HepG2 (cell line): ENCODE data around the gene AARS1. TPM values are rescaled to one million over a fixed set of nuclear protein-coding genes. Genes with fewer than 3 reads are reported as not detected.

Experiments used
- DMAP1 ChIP-seq: IDR thresholded peaks from 2 replicates; pipeline ENCODE4 v1.6.1; 2016
- EEA1 ChIP-seq: sonication (generic); formaldehyde crosslinking; IDR thresholded peaks from 2 replicates; pipeline ENCODE4 v1.5.1; 2020; ENCODE audit warnings: mild to moderate bottlenecking, missing genetic modification reagents, borderline replicate concordance
- PTBP1 ChIP-seq: fragments of 200-400 bp; formaldehyde crosslinking; IDR thresholded peaks from 2 replicates; pipeline ENCODE4 v1.6.1; 2018; ENCODE audit warnings: low read length, low read depth; ENCODE audit not compliant: poor library complexity, severe bottlenecking
- SALL1 ChIP-seq: sonication (generic); formaldehyde crosslinking; IDR thresholded peaks from 2 replicates; pipeline ENCODE4 v1.8.0; 2022; ENCODE audit warnings: mild to moderate bottlenecking, missing genetic modification reagents
- SOX13 ChIP-seq, 3 experiments: fragments of 450-650 bp in 1 of 3; sonication (generic) in 1 of 3; formaldehyde crosslinking in 1 of 3; IDR thresholded peaks in 2 of 3; conservative IDR thresholded peaks in 1 of 3; 2 replicates each; pipeline versions ENCODE4 v1.5.0 to v1.6.1; 2016 to 2020; ENCODE audit warnings: antibody characterized with exemption in 1 of 3, mild to moderate bottlenecking in 1 of 3, missing compliant biosample characterization in 1 of 3, missing genetic modification reagents in 1 of 3, moderate library complexity in 1 of 3
- TP53 ChIP-seq: sonication (generic); formaldehyde crosslinking; conservative IDR thresholded peaks from 2 replicates; pipeline ENCODE4 v1.4.0; 2020; ENCODE audit warnings: missing genetic modification reagents
- YEATS2 ChIP-seq: sonication (generic); formaldehyde crosslinking; IDR thresholded peaks from 2 replicates; pipeline ENCODE4 v1.4.0; 2020; ENCODE audit warnings: missing genetic modification reagents, borderline replicate concordance
- ZFAT ChIP-seq: sonication (generic); formaldehyde crosslinking; conservative IDR thresholded peaks from 2 replicates; pipeline ENCODE4 v1.8.1; 2023; ENCODE audit warnings: missing genetic modification reagents, inconsistent platforms
- ZFP62 ChIP-seq: sonication (generic); formaldehyde crosslinking; IDR thresholded peaks from 2 replicates; pipeline ENCODE4 v1.4.0; 2020; ENCODE audit warnings: missing genetic modification reagents
- ZKSCAN1 ChIP-seq: fragments of 150-350 bp; IDR thresholded peaks from 2 replicates; pipeline ENCODE4 v1.6.1; 2014; ENCODE audit warnings: low read length
- ZNF282 ChIP-seq: fragments of 450-650 bp; IDR thresholded peaks from 2 replicates; pipeline ENCODE4 v1.6.1; 2018; ENCODE audit not compliant: partially characterized antibody
- ZNF337 ChIP-seq: sonication (generic); formaldehyde crosslinking; IDR thresholded peaks from 2 replicates; pipeline ENCODE4 v1.5.1; 2020; ENCODE audit warnings: missing genetic modification reagents, low read depth, mild to moderate bottlenecking, borderline replicate concordance
- ZNF572 ChIP-seq: sonication (generic); formaldehyde crosslinking; IDR thresholded peaks from 2 replicates; pipeline ENCODE4 v1.5.1; 2020; ENCODE audit warnings: mild to moderate bottlenecking, missing genetic modification reagents
- ZNF773 ChIP-seq: sonication (generic); formaldehyde crosslinking; IDR thresholded peaks from 2 replicates; pipeline ENCODE4 v1.4.0; 2020; ENCODE audit warnings: missing genetic modification reagents, borderline replicate concordance
- ZNF850 ChIP-seq: sonication (generic); formaldehyde crosslinking; conservative IDR thresholded peaks from 2 replicates; pipeline ENCODE4 v1.9.0; 2021; ENCODE audit warnings: mild to moderate bottlenecking, missing genetic modification reagents
- polyA plus RNA-seq, 8 experiments: library from polyadenylated mRNA; depleted of rRNA in 3 of 8; stranded (reverse) in 7 of 8; unstranded in 1 of 8; fragments of >200 nt; fragmentation: Illumina TruSeq in 4 of 8; extraction: Trizol in 4 of 8; gene quantifications; 2 replicates each; pipeline versions ENCODE4 v1.2.1 to v1.2.3, GENCODE V29; 2011 to 2016; ENCODE audit warnings: low read depth in 4 of 8, missing spikeins in 1 of 8, mixed read lengths in 1 of 8; ENCODE audit not compliant: insufficient read depth in 1 of 8
- total RNA-seq, 5 experiments: library from RNA; depleted of rRNA; stranded (reverse); fragments of >200 nt; fragmentation: Illumina TruSeq; extraction: Trizol; gene quantifications; 2 replicates each; pipeline ENCODE4 v1.2.3, GENCODE V29; 2016; ENCODE audit warnings: low read depth in 1 of 5
- TF ChIP-seq, protein P1 (sequence below): sonication (generic); formaldehyde crosslinking; IDR thresholded peaks from 2 replicates; pipeline ENCODE4 v1.8.0; 2022; ENCODE audit warnings: mild to moderate bottlenecking, missing genetic modification reagents, moderate library complexity
- TF ChIP-seq, protein P2 (sequence below): sonication (generic); formaldehyde crosslinking; IDR thresholded peaks from 2 replicates; pipeline ENCODE4 v1.5.1; 2020; ENCODE audit warnings: mild to moderate bottlenecking, missing genetic modification reagents
- TF ChIP-seq, protein P3 (sequence below): sonication (generic); formaldehyde crosslinking; IDR thresholded peaks from 2 replicates; pipeline ENCODE4 v1.8.1; 2023; ENCODE audit warnings: mild to moderate bottlenecking, missing genetic modification reagents, borderline replicate concordance
- TF ChIP-seq, protein P4 (sequence below): sonication (generic); formaldehyde crosslinking; IDR thresholded peaks from 2 replicates; pipeline ENCODE4 v1.5.0; 2020; ENCODE audit warnings: missing genetic modification reagents
- TF ChIP-seq, protein P5 (sequence below): IDR thresholded peaks from 2 replicates; pipeline ENCODE4 v1.6.1; 2016; ENCODE audit warnings: mild to moderate bottlenecking, missing biosample characterization, missing genetic modification reagents
- TF ChIP-seq, protein P6 (sequence below): fragments of 450-650 bp; IDR thresholded peaks from 2 replicates; pipeline ENCODE4 v1.6.1; 2017; ENCODE audit warnings: mild to moderate bottlenecking

The AARS1 gene
- total and polyA plus RNA-seq, 2 of the 13 experiments (the other 11 are each of a cell fraction or from before 2014, with no cell fraction given) = 107 to 132 TPM

DNA sequence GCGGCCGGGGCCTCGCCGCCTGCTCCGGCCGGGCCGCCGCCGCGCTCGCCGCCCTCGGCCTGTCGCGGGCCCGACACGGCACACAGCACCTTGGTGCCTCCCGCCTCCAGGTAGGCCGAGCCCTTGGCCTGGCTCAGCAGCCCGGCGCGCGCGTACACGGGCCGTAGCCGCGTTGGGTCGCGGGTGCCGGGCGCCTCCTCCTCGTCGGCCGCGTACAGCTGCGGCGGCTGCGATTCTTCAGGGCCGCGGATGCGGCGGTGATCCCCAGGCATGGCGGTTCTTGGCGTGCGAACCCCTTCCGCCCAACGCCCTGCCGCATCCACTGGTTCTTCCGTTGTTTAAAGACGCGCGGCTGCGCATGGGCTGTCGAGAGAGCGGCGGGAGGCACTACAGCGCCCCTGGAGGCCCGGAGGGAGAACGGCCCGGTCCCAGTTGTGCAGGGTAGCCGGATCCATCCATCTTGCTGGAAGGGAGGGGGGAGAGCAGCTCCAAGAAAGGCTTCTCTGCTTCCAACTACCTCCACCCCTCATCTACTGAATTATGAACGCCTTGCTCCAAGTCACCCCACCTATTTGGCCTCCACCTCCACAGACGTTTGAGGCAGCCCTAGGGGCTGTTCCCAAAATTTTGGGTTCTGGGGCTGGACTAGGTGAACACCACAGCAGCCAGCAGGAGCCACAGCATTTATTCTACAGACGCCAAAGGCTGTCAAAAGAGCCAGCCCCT lies 37.5 kb downstream of the AARS1 start, which contains the start of gene EXOSC6 (continued):
- TF ChIP-seq ZNF850 (CRISPR knock-in tag) (0 out of 2 replicates have a peak, but pooled peaks have one; percentile 75), ZNF282 (no peak), TP53 (no peak; the same call in 1 of the 2 replicates), ZFAT (CRISPR knock-in tag) (no peak; the same call in 1 of the 2 replicates), ZNF773 (peak; percentile 34; the same call in 1 of the 2 replicates), SOX13 (IDR thresholded peaks at IDR 0.05) (0 out of 2 replicates have a peak, but pooled peaks have one; percentile 46), SOX13 (CRISPR knock-in tag; conservative IDR thresholded peaks at IDR 0.05 in 1 of 2, IDR thresholded peaks at IDR 0.05 in 1 of 2) (peak in 1 of 2 experiments; percentile 78; a peak in 2 of 4 replicates), DMAP1 (peak; percentile 90), ZFP62 (no peak), PTBP1 (peak; percentile 97), ZKSCAN1 (peak; percentile 32; the same call in 1 of the 2 replicates), YEATS2 (peak; percentile 97), ZNF337 (CRISPR knock-in tag) (0 out of 2 replicates have a peak, but pooled peaks have one; percentile 45), EEA1 (CRISPR knock-in tag) (peak; percentile 86; the same call in 1 of the 2 replicates), ZNF572 (peak; percentile 94), SALL1 (CRISPR knock-in tag) (peak; percentile 91)
- TF ChIP-seq, protein P1, sequence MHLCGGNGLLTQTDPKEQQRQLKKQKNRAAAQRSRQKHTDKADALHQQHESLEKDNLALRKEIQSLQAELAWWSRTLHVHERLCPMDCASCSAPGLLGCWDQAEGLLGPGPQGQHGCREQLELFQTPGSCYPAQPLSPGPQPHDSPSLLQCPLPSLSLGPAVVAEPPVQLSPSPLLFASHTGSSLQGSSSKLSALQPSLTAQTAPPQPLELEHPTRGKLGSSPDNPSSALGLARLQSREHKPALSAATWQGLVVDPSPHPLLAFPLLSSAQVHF = peak; percentile 98
- TF ChIP-seq, protein P2, sequence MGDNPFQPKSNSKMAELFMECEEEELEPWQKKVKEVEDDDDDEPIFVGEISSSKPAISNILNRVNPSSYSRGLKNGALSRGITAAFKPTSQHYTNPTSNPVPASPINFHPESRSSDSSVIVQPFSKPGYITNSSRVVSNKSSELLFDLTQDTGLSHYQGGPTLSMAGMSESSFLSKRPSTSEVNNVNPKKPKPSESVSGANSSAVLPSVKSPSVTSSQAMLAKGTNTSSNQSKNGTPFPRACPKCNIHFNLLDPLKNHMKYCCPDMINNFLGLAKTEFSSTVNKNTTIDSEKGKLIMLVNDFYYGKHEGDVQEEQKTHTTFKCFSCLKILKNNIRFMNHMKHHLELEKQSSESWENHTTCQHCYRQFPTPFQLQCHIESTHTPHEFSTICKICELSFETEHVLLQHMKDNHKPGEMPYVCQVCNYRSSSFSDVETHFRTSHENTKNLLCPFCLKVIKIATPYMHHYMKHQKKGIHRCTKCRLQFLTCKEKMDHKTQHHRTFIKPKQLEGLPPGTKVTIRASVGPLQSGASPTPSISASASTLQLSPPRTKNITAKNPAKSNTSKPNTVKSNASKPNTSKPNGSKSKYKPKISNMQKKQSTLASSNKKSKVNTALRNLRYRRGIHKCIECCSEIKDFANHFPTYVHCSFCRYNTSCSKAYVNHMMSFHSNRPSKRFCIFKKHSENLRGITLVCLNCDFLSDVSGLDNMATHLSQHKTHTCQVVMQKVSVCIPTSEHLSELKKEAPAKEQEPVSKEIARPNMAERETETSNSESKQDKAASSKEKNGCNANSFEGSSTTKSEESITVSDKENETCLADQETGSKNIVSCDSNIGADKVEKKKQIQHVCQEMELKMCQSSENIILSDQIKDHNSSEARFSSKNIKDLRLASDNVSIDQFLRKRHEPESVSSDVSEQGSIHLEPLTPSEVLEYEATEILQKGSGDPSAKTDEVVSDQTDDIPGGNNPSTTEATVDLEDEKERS (CRISPR knock-in tag) = no peak
- TF ChIP-seq, protein P3, sequence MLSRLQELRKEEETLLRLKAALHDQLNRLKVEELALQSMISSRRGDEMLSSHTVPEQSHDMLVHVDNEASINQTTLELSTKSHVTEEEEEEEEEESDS = peak; percentile 89; the same call in 1 of the 2 replicates
- TF ChIP-seq, protein P4, sequence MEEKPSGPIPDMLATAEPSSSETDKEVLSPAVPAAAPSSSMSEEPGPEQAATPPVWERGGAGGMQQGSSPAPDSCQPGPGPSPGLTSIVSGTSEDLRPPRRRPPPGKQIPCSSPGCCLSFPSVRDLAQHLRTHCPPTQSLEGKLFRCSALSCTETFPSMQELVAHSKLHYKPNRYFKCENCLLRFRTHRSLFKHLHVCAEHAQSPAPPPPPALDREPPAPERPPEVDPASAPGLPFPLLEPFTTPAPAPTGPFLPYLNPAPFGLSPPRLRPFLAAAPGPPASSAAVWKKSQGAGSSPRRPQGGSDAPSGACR (CRISPR knock-in tag) = peak; percentile 88; the same call in 1 of the 2 replicates
- TF ChIP-seq, protein P5, sequence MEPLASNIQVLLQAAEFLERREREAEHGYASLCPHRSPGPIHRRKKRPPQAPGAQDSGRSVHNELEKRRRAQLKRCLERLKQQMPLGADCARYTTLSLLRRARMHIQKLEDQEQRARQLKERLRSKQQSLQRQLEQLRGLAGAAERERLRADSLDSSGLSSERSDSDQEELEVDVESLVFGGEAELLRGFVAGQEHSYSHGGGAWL (CRISPR knock-in tag) = peak; percentile 95
- TF ChIP-seq, protein P6, sequence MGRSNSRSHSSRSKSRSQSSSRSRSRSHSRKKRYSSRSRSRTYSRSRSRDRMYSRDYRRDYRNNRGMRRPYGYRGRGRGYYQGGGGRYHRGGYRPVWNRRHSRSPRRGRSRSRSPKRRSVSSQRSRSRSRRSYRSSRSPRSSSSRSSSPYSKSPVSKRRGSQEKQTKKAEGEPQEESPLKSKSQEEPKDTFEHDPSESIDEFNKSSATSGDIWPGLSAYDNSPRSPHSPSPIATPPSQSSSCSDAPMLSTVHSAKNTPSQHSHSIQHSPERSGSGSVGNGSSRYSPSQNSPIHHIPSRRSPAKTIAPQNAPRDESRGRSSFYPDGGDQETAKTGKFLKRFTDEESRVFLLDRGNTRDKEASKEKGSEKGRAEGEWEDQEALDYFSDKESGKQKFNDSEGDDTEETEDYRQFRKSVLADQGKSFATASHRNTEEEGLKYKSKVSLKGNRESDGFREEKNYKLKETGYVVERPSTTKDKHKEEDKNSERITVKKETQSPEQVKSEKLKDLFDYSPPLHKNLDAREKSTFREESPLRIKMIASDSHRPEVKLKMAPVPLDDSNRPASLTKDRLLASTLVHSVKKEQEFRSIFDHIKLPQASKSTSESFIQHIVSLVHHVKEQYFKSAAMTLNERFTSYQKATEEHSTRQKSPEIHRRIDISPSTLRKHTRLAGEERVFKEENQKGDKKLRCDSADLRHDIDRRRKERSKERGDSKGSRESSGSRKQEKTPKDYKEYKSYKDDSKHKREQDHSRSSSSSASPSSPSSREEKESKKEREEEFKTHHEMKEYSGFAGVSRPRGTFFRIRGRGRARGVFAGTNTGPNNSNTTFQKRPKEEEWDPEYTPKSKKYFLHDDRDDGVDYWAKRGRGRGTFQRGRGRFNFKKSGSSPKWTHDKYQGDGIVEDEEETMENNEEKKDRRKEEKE = no peak
